SH-SY5Y (cell line): Measurements from ENCODE around the gene FYB1.

Experiments used
- GATA2 ChIP-seq: IDR thresholded peaks from 2 replicates; pipeline ENCODE4 v1.6.1; 2011; ENCODE audit warnings: mild to moderate bottlenecking, low read depth, low read length
- GATA3 ChIP-seq: IDR thresholded peaks from 2 replicates; pipeline ENCODE4 v1.6.1; 2011; ENCODE audit warnings: low read depth, mild to moderate bottlenecking, low read length, moderate library complexity

DNA sequence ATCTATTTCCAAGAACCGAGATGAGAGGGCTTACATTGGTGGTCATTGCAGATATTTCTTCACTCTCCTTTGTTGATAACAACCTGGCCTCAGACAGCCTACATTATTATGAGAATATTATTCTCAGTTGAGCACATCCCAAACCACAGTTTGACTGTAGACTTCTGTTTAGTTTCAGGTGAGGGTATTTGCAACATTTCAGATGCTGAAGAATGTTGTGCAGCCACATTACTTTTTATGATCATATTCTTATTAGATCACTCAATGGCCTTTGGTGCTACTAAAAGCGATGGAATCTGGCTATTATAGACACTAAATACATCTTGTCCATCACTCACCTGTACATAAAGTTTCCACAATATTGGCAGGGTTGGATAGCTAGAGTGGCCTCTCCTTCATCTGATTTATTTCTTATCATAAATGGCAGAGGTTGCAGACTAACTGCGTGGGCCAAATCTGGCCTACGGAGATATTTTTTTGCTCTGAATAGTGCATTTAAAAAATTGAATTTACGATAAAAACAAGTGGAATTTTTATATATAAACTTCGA lies 119.0 kb downstream of the FYB1 start:
- TF ChIP-seq GATA2 (no peak), GATA3 (no peak)
